Type B pancreatic cell (in vitro differentiated cells): Measurements from ENCODE around the gene SLC12A4. TPM values are rescaled to one million over a fixed set of nuclear protein-coding genes. Genes with fewer than 3 reads are reported as not detected.
A peak's percentile ranks its signal among the peaks of the same experiment; 100 is the strongest.
"Not testable (repeated sequence)": the region's sequence is repeated elsewhere in the genome, so short reads cannot be mapped to it uniquely, and the experiment has no call there.

Experiments
- DNase-seq: peaks from one replicate; pipeline ENCODE4 v3.0.0; 2021; ENCODE audit warnings: mixed read lengths; ENCODE audit not compliant: unreplicated experiment; ENCODE audit errors: extremely low spot score
- H3K27ac Mint-ChIP-seq: 2 replicates; pipeline ENCODE4 v1.8.0; 2021; ENCODE audit warnings: mild to moderate bottlenecking, mixed read lengths
- H3K27me3 Mint-ChIP-seq: 2 replicates; pipeline ENCODE4 v1.8.0; 2021; ENCODE audit warnings: mixed read lengths
- H3K36me3 Mint-ChIP-seq: 2 replicates; pipeline ENCODE4 v1.8.0; 2021; ENCODE audit warnings: mixed read lengths
- H3K4me1 Mint-ChIP-seq: one replicate; pipeline ENCODE4 v1.8.0; 2021; ENCODE audit warnings: mixed read lengths; ENCODE audit not compliant: unreplicated experiment
- H3K4me3 Mint-ChIP-seq: 2 replicates; pipeline ENCODE4 v1.8.0; 2021; ENCODE audit warnings: mild to moderate bottlenecking, mixed read lengths
- H3K9me3 Mint-ChIP-seq: 2 replicates; pipeline ENCODE4 v1.8.0; 2021; ENCODE audit warnings: mixed read lengths
- CTCF ChIP-seq: fragments of 200-600 bp; sonication (generic); conservative IDR thresholded peaks from 2 replicates; pipeline ENCODE4 v1.5.0; 2021; ENCODE audit warnings: antibody characterized with exemption, mild to moderate bottlenecking
- total RNA-seq: library from RNA; stranded (reverse); gene quantifications from 2 replicates; pipeline ENCODE4 v1.2.1, GENCODE V29; 2021; ENCODE audit warnings: low replicate concordance

The SLC12A4 gene
- total RNA-seq, 1 donor from 2014 or later, result 48.1 TPM

- DNase-seq, result no peak
- no peak for TF ChIP-seq CTCF
- Mint-ChIP-seq H3K4me1 (peaks cover 4% of the 10 kb centered on the region), H3K36me3 (no peaks in the 10 kb centered on the region), H3K9me3 (no peaks in the 10 kb centered on the region), H3K27me3 (no peaks in the 10 kb centered on the region), H3K4me3 (no peak overlapping the region), H3K27ac (no peak overlapping the region)
These were observed 28.2 kb upstream of the SLC12A4 start for GRCh38 chr16:67996666-67997065.

- TF ChIP-seq CTCF, result no peak
These were observed 27.0 kb upstream of the SLC12A4 start for GRCh38 chr16:67995423-67995822.

GRCh38 chr16:67994040-67994408 lies 25.6 kb upstream of the SLC12A4 start:
- H3K27me3 Mint-ChIP-seq, DNase-seq, H3K27ac Mint-ChIP-seq, H3K36me3 Mint-ChIP-seq, H3K4me1 Mint-ChIP-seq, H3K9me3 Mint-ChIP-seq: not testable (repeated sequence)
- H3K4me3 Mint-ChIP-seq, result peak overlapping the region; percentile 17

More at GRCh38 chr16:67995423-67995822, 27.0 kb upstream of the SLC12A4 start:
- Mint-ChIP-seq H3K4me1 (peaks cover 2% of the 10 kb centered on the region), H3K36me3 (no peaks in the 10 kb centered on the region), H3K27me3 (no peaks in the 10 kb centered on the region), H3K9me3 (no peaks in the 10 kb centered on the region), H3K4me3 (no peak overlapping the region), H3K27ac (no peak overlapping the region)
- DNase-seq, result no peak

GRCh38 chr16:67993207-67994039 lies 25.0 kb upstream of the SLC12A4 start:
- H3K27me3 Mint-ChIP-seq, result no peaks in the 10 kb centered on the region
- peak overlapping the region; percentile 17 for H3K4me3 Mint-ChIP-seq
- no peak overlapping the region for H3K27ac Mint-ChIP-seq
- peak; percentile 83 for DNase-seq
- no peaks in the 10 kb centered on the region for H3K36me3 Mint-ChIP-seq
- H3K9me3 Mint-ChIP-seq, result no peaks in the 10 kb centered on the region
- TF ChIP-seq CTCF, result peak; percentile 99
- no peaks in the 10 kb centered on the region for H3K4me1 Mint-ChIP-seq

- Mint-ChIP-seq H3K4me1 (no peaks in the 10 kb centered on the region), H3K4me3 (no peak overlapping the region), H3K27me3 (no peaks in the 10 kb centered on the region), H3K9me3 (no peaks in the 10 kb centered on the region), H3K27ac (no peak overlapping the region), H3K36me3 (no peaks in the 10 kb centered on the region)
- DNase-seq, result no peak
- TF ChIP-seq CTCF, result no peak
These were observed 24.3 kb upstream of the SLC12A4 start for GRCh38 chr16:67992661-67993206.

GRCh38 chr16:67990018-67990386 lies 21.6 kb upstream of the SLC12A4 start:
- Mint-ChIP-seq H3K4me1 (peaks cover under 1% of the 10 kb centered on the region), H3K4me3 (no peak overlapping the region), H3K36me3 (no peaks in the 10 kb centered on the region), H3K27ac (no peak overlapping the region), H3K27me3 (no peaks in the 10 kb centered on the region), H3K9me3 (no peaks in the 10 kb centered on the region)
- no peak for TF ChIP-seq CTCF
- DNase-seq, result no peak
